Measurements from ENCODE around the gene KLHDC3. TPM values are rescaled to one million over a fixed set of nuclear protein-coding genes. Genes with fewer than 3 reads are reported as not detected.

Gene KLHDC3
- polyA plus RNA-seq, 3 donors from 2014 or later: 123 to 228 (median 143) TPM

- DNase-seq: no peak
- Mint-ChIP-seq H3K4me3 (peak overlapping the region; percentile 82 to 99 (median 97)), H3K27me3 (ENCODE audit: low read depth in 3 of 3) (peaks cover 0 to 2% (median 0%) of the 10 kb centered on the region in 3 donors), H3K9me3 (no peaks in the 10 kb centered on the region), H3K4me1 (peaks cover 38 to 39% of the 10 kb centered on the region in 2 donors), H3K27ac (peak overlapping the region; percentile 69 to 88 (median 82)), H3K36me3 (peaks cover 8 to 28% (median 13%) of the 10 kb centered on the region in 3 donors)
These were observed 6.8 kb downstream of the KLHDC3 start for GRCh38 chr6:43020847-43021246.

GRCh38 chr6:43021270-43022047 lies 7.4 kb downstream of the KLHDC3 start, which contains the start of gene RRP36:
Gene RRP36 (plus strand): TSS chr6:43021623. CDS start chr6:43021655, 32 bp downstream.
- H3K9me3 Mint-ChIP-seq: no peaks in the 10 kb centered on the region
- H3K27ac Mint-ChIP-seq: peak within 1 kb of the TSS; percentile 88 to 99 (median 92)
- peak within 1 kb of the TSS; percentile 97 to 100 (median 99) for H3K4me3 Mint-ChIP-seq
- no peaks in the 10 kb centered on the region for H3K27me3 Mint-ChIP-seq (ENCODE audit: low read depth in 3 of 3)
- H3K4me1 Mint-ChIP-seq: peaks cover 32 to 35% of the 10 kb centered on the region in 2 donors
- H3K36me3 Mint-ChIP-seq: peaks cover 11 to 31% (median 16%) of the 10 kb centered on the region in 3 donors
- peak; percentile 58 to 62 (median 61) for DNase-seq

- Mint-ChIP-seq H3K36me3 (peaks cover 21 to 27% (median 22%) of the 10 kb centered on the region in 3 donors), H3K27me3 (ENCODE audit: low read depth in 3 of 3) (no peaks in the 10 kb centered on the region), H3K4me1 (peaks cover 21 to 29% of the 10 kb centered on the region in 2 donors), H3K9me3 (no peaks in the 10 kb centered on the region), H3K27ac (peak overlapping the region in 5 of 6 donors; percentile 5 to 77 (median 53)), H3K4me3 (peak overlapping the region in 3 of 5 donors; percentile 11 to 44 (median 25))
- no peak for DNase-seq
These were observed 10.4 kb downstream of the KLHDC3 start for GRCh38 chr6:43024436-43024835.

GRCh38 chr6:43026365-43026764 lies 12.3 kb downstream of the KLHDC3 start:
- H3K4me3 Mint-ChIP-seq: no peak overlapping the region
- peak overlapping the region in 1 of 6 donors; percentile 17 for H3K27ac Mint-ChIP-seq
- no peak for DNase-seq
- peaks cover 21 to 27% (median 27%) of the 10 kb centered on the region in 3 donors for H3K36me3 Mint-ChIP-seq
- H3K4me1 Mint-ChIP-seq: peaks cover 21% of the 10 kb centered on the region in 2 donors
- no peaks in the 10 kb centered on the region for H3K27me3 Mint-ChIP-seq (ENCODE audit: low read depth in 3 of 3)
- H3K9me3 Mint-ChIP-seq: no peaks in the 10 kb centered on the region

- peaks cover 23 to 33% (median 25%) of the 10 kb centered on the region in 3 donors for H3K36me3 Mint-ChIP-seq
- no peaks in the 10 kb centered on the region for H3K27me3 Mint-ChIP-seq (ENCODE audit: low read depth in 3 of 3)
- H3K9me3 Mint-ChIP-seq: no peaks in the 10 kb centered on the region
- no peak for DNase-seq
- H3K4me3 Mint-ChIP-seq: no peak overlapping the region
- no peak overlapping the region for H3K27ac Mint-ChIP-seq
- peaks cover 8 to 9% of the 10 kb centered on the region in 2 donors for H3K4me1 Mint-ChIP-seq
These were observed 15.1 kb downstream of the KLHDC3 start for GRCh38 chr6:43029120-43029519.

- peaks cover 0 to 3% of the 10 kb centered on the region in 2 donors for H3K4me1 Mint-ChIP-seq
- DNase-seq: no peak
- no peaks in the 10 kb centered on the region for H3K27me3 Mint-ChIP-seq (ENCODE audit: low read depth in 3 of 3)
- no peak overlapping the region for H3K4me3 Mint-ChIP-seq
- no peak overlapping the region for H3K27ac Mint-ChIP-seq
- no peaks in the 10 kb centered on the region for H3K9me3 Mint-ChIP-seq
- peaks cover 11 to 18% (median 12%) of the 10 kb centered on the region in 3 donors for H3K36me3 Mint-ChIP-seq
These were observed 18.3 kb downstream of the KLHDC3 start for GRCh38 chr6:43032326-43032725.

- peaks cover 5 to 13% (median 11%) of the 10 kb centered on the region in 3 donors for H3K36me3 Mint-ChIP-seq
- no peaks in the 10 kb centered on the region for H3K9me3 Mint-ChIP-seq
- H3K27me3 Mint-ChIP-seq (ENCODE audit: low read depth in 3 of 3): peaks cover 0 to under 1% (median 0%) of the 10 kb centered on the region in 3 donors
- no peaks in the 10 kb centered on the region for H3K4me1 Mint-ChIP-seq
- no peak for DNase-seq
- no peak overlapping the region for H3K4me3 Mint-ChIP-seq
- peak overlapping the region in 5 of 6 donors; percentile 5 to 78 (median 32) for H3K27ac Mint-ChIP-seq
These were observed 19.6 kb downstream of the KLHDC3 start for GRCh38 chr6:43033496-43034189.

- Mint-ChIP-seq H3K27me3 (ENCODE audit: low read depth in 3 of 3) (peaks cover 0 to 2% (median 0%) of the 10 kb centered on the region in 3 donors), H3K9me3 (no peaks in the 10 kb centered on the region), H3K27ac (peak overlapping the region in 1 of 6 donors; percentile 50), H3K36me3 (peaks cover 5 to 13% (median 12%) of the 10 kb centered on the region in 3 donors), H3K4me3 (no peak overlapping the region), H3K4me1 (no peaks in the 10 kb centered on the region)
- DNase-seq: no peak
These were observed 20.1 kb downstream of the KLHDC3 start for GRCh38 chr6:43034190-43034525.

GRCh38 chr6:43035495-43036194 lies 21.6 kb downstream of the KLHDC3 start:
- Mint-ChIP-seq H3K27ac (peak overlapping the region in 3 of 6 donors; percentile 21 to 49 (median 48)), H3K4me1 (no peaks in the 10 kb centered on the region), H3K4me3 (no peak overlapping the region), H3K9me3 (no peaks in the 10 kb centered on the region), H3K27me3 (ENCODE audit: low read depth in 3 of 3) (peaks cover 0 to 2% (median 0%) of the 10 kb centered on the region in 3 donors), H3K36me3 (peaks cover 0 to 13% (median 12%) of the 10 kb centered on the region in 3 donors)
- no peak for DNase-seq

GRCh38 chr6:43036712-43037111 lies 22.7 kb downstream of the KLHDC3 start:
- Mint-ChIP-seq H3K27ac (no peak overlapping the region), H3K9me3 (no peaks in the 10 kb centered on the region), H3K4me3 (no peak overlapping the region), H3K27me3 (ENCODE audit: low read depth in 3 of 3) (peaks cover 0 to 2% (median 0%) of the 10 kb centered on the region in 3 donors), H3K36me3 (peaks cover 0 to 11% (median 9%) of the 10 kb centered on the region in 3 donors), H3K4me1 (no peaks in the 10 kb centered on the region)
- no peak for DNase-seq

- peaks cover 0 to 11% (median 8%) of the 10 kb centered on the region in 3 donors for H3K36me3 Mint-ChIP-seq
- peaks cover 0 to 2% (median 0%) of the 10 kb centered on the region in 3 donors for H3K27me3 Mint-ChIP-seq (ENCODE audit: low read depth in 3 of 3)
- no peaks in the 10 kb centered on the region for H3K4me1 Mint-ChIP-seq
- H3K4me3 Mint-ChIP-seq: no peak overlapping the region
- H3K9me3 Mint-ChIP-seq: no peaks in the 10 kb centered on the region
- DNase-seq: no peak
- peak overlapping the region in 2 of 6 donors; percentile 0 to 18 for H3K27ac Mint-ChIP-seq
These were observed 23.1 kb downstream of the KLHDC3 start for GRCh38 chr6:43037197-43037596.

- Mint-ChIP-seq H3K27ac (no peak overlapping the region), H3K36me3 (peaks cover 0 to 15% (median 11%) of the 10 kb centered on the region in 3 donors)
These were observed 23.7 kb downstream of the KLHDC3 start for GRCh38 chr6:43037706-43038105.

GRCh38 chr6:43038727-43039126 lies 24.7 kb downstream of the KLHDC3 start:
- Mint-ChIP-seq H3K4me3 (no peak overlapping the region), H3K9me3 (no peaks in the 10 kb centered on the region), H3K4me1 (no peaks in the 10 kb centered on the region), H3K27me3 (ENCODE audit: low read depth in 3 of 3) (peaks cover 0 to 2% (median 0%) of the 10 kb centered on the region in 3 donors), H3K27ac (peak overlapping the region in 1 of 6 donors; percentile 31), H3K36me3 (peaks cover 0 to 16% (median 12%) of the 10 kb centered on the region in 3 donors)
- no peak for DNase-seq

More at GRCh38 chr6:43037706-43038105, 23.7 kb downstream of the KLHDC3 start:
- peaks cover 0 to 2% (median 0%) of the 10 kb centered on the region in 3 donors for H3K27me3 Mint-ChIP-seq (ENCODE audit: low read depth in 3 of 3)
- DNase-seq: no peak
- no peaks in the 10 kb centered on the region for H3K9me3 Mint-ChIP-seq
- H3K4me1 Mint-ChIP-seq: no peaks in the 10 kb centered on the region
- H3K4me3 Mint-ChIP-seq: no peak overlapping the region
